ENCODE data around the gene KCNQ2.

DNA sequence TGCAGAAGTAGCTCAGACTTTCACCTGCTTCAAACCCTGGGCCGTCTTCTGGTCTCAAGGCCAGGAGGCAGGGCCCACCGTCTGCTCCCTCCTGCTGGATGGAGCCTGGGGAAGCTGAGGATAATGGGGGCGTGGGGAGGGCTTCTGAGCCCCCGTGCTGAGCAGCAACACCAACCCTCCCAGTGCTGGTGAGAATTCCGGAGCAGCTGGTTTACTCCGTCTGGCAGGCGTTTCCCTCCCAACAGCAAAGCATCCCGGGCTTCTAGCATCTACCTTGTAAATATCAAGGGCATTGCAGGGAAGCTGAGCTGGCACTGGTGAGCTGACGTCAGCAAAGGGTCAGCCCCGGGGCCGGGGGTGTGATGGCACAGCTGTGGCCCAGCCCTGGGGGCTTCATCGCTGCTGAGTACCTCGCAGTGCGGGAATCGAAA is 94.5 kb downstream of the KCNQ2 start:
- TF ChIP-seq EZH2 (IDR thresholded peaks at IDR 0.05) = no peak
- TF ChIP-seq POLR2AphosphoS5 (IDR thresholded peaks at IDR 0.05; ENCODE audit: borderline replicate concordance, low read depth, low read length) = no peak
